HepG2 (cell line): Measurements from ENCODE around the gene MTM1. TPM values are rescaled to one million over a fixed set of nuclear protein-coding genes. Genes with fewer than 3 reads are reported as not detected.

ENCODE experiments used
- ARNTL ChIP-seq: sonication (generic); formaldehyde crosslinking; IDR thresholded peaks from 2 replicates; pipeline ENCODE4 v1.4.0; 2020; ENCODE audit warnings: mild to moderate bottlenecking, missing genetic modification reagents
- EEA1 ChIP-seq: sonication (generic); formaldehyde crosslinking; IDR thresholded peaks from 2 replicates; pipeline ENCODE4 v1.5.1; 2020; ENCODE audit warnings: mild to moderate bottlenecking, missing genetic modification reagents, borderline replicate concordance
- GLI4 ChIP-seq: sonication (generic); formaldehyde crosslinking; IDR thresholded peaks from 2 replicates; pipeline ENCODE4 v1.5.1; 2020; ENCODE audit warnings: missing genetic modification reagents, mild to moderate bottlenecking, moderate library complexity, borderline replicate concordance
- HDAC2 ChIP-seq: sonication (generic); formaldehyde crosslinking; IDR thresholded peaks from 2 replicates; pipeline ENCODE4 v1.4.0; 2020; ENCODE audit warnings: missing genetic modification reagents
- HNF4G ChIP-seq, 2 experiments: sonication (generic) in 1 of 2; formaldehyde crosslinking in 1 of 2; IDR thresholded peaks; 2 replicates each; pipeline versions ENCODE4 v1.4.0 to v1.6.1; 2011 to 2020; ENCODE audit warnings: borderline replicate concordance in 2 of 2, low read depth in 2 of 2, mild to moderate bottlenecking in 2 of 2, low read length in 1 of 2, missing genetic modification reagents in 1 of 2, moderate library complexity in 1 of 2
- KAT2B ChIP-seq: fragments of 150-350 bp; IDR thresholded peaks from 2 replicates; pipeline ENCODE4 v1.6.1; 2014; ENCODE audit warnings: low read depth, low read length, borderline replicate concordance
- LCORL ChIP-seq, 2 experiments: fragments of 450-650 bp in 1 of 2; sonication (generic) in 1 of 2; formaldehyde crosslinking in 1 of 2; IDR thresholded peaks; 2 replicates each; pipeline versions ENCODE4 v1.5.0 to v1.6.1; 2017 to 2020; ENCODE audit warnings: antibody characterized with exemption in 1 of 2, missing genetic modification reagents in 1 of 2
- RAD21 ChIP-seq: fragments of 450-650 bp; formaldehyde crosslinking; IDR thresholded peaks from 2 replicates; pipeline ENCODE4 v1.5.0; 2020; ENCODE audit warnings: mild to moderate bottlenecking
- REXO4 ChIP-seq: sonication (generic); formaldehyde crosslinking; IDR thresholded peaks from 2 replicates; pipeline ENCODE4 v1.8.0; 2022; ENCODE audit warnings: missing genetic modification reagents, mild to moderate bottlenecking, borderline replicate concordance
- RXRB ChIP-seq: IDR thresholded peaks from 2 replicates; pipeline ENCODE4 v1.6.1; 2016; ENCODE audit warnings: borderline replicate concordance, missing genetic modification reagents, missing compliant biosample characterization
- SALL1 ChIP-seq: sonication (generic); formaldehyde crosslinking; IDR thresholded peaks from 2 replicates; pipeline ENCODE4 v1.8.0; 2022; ENCODE audit warnings: mild to moderate bottlenecking, missing genetic modification reagents
- SMAD3 ChIP-seq: sonication (generic); formaldehyde crosslinking; IDR thresholded peaks from 2 replicates; pipeline ENCODE4 v1.4.0; 2020; ENCODE audit warnings: missing genetic modification reagents
- TBP ChIP-seq: sonication (generic); formaldehyde crosslinking; IDR thresholded peaks from 2 replicates; pipeline ENCODE4 v1.5.0; 2020; ENCODE audit warnings: missing genetic modification reagents
- TCF7 ChIP-seq: sonication (generic); IDR thresholded peaks from 2 replicates; pipeline ENCODE4 v1.6.1; 2016; ENCODE audit warnings: antibody characterized with exemption, low read depth
- TGIF2 ChIP-seq: IDR thresholded peaks from 2 replicates; pipeline ENCODE4 v1.6.1; 2016; ENCODE audit warnings: control low read depth, missing compliant biosample characterization
- ZFP41 ChIP-seq: sonication (generic); formaldehyde crosslinking; IDR thresholded peaks from 2 replicates; pipeline ENCODE4 v1.4.0; 2020; ENCODE audit warnings: mild to moderate bottlenecking, missing genetic modification reagents, borderline replicate concordance
- ZNF550 ChIP-seq: sonication (generic); formaldehyde crosslinking; IDR thresholded peaks from 2 replicates; pipeline ENCODE4 v1.4.0; 2020; ENCODE audit warnings: mild to moderate bottlenecking, missing genetic modification reagents, borderline replicate concordance
- ZNF569 ChIP-seq: sonication (generic); formaldehyde crosslinking; IDR thresholded peaks from 2 replicates; pipeline ENCODE4 v1.5.0; 2020; ENCODE audit warnings: mild to moderate bottlenecking, missing genetic modification reagents, moderate library complexity, borderline replicate concordance
- ZSCAN29 ChIP-seq: sonication (generic); formaldehyde crosslinking; conservative IDR thresholded peaks from 2 replicates; pipeline ENCODE4 v1.4.0; 2020; ENCODE audit warnings: mild to moderate bottlenecking, missing genetic modification reagents
- polyA plus RNA-seq, 8 experiments: library from polyadenylated mRNA; depleted of rRNA in 3 of 8; stranded (reverse) in 7 of 8; unstranded in 1 of 8; fragments of >200 nt; fragmentation: Illumina TruSeq in 4 of 8; extraction: Trizol in 4 of 8; gene quantifications; 2 replicates each; pipeline versions ENCODE4 v1.2.1 to v1.2.3, GENCODE V29; 2011 to 2016; ENCODE audit warnings: low read depth in 4 of 8, missing spikeins in 1 of 8, mixed read lengths in 1 of 8; ENCODE audit not compliant: insufficient read depth in 1 of 8
- total RNA-seq, 5 experiments: library from RNA; depleted of rRNA; stranded (reverse); fragments of >200 nt; fragmentation: Illumina TruSeq; extraction: Trizol; gene quantifications; 2 replicates each; pipeline ENCODE4 v1.2.3, GENCODE V29; 2016; ENCODE audit warnings: low read depth in 1 of 5
- TF ChIP-seq, protein P1 (sequence below): sonication (generic); formaldehyde crosslinking; IDR thresholded peaks from 2 replicates; pipeline ENCODE4 v1.8.1; 2023; ENCODE audit warnings: mild to moderate bottlenecking, moderate library complexity, missing genetic modification reagents
- TF ChIP-seq, protein P2 (sequence below): sonication (generic); formaldehyde crosslinking; IDR thresholded peaks from 2 replicates; pipeline ENCODE4 v1.4.0; 2020; ENCODE audit warnings: missing genetic modification reagents
- TF ChIP-seq, protein P3 (sequence below): sonication (generic); formaldehyde crosslinking; IDR thresholded peaks from 2 replicates; pipeline ENCODE4 v1.4.0; 2020; ENCODE audit warnings: missing genetic modification reagents

The MTM1 gene
- total and polyA plus RNA-seq, 2 of the 13 experiments (the other 11 are each of a cell fraction or from before 2014, with no cell fraction given) = 12.0 to 15.2 TPM

DNA sequence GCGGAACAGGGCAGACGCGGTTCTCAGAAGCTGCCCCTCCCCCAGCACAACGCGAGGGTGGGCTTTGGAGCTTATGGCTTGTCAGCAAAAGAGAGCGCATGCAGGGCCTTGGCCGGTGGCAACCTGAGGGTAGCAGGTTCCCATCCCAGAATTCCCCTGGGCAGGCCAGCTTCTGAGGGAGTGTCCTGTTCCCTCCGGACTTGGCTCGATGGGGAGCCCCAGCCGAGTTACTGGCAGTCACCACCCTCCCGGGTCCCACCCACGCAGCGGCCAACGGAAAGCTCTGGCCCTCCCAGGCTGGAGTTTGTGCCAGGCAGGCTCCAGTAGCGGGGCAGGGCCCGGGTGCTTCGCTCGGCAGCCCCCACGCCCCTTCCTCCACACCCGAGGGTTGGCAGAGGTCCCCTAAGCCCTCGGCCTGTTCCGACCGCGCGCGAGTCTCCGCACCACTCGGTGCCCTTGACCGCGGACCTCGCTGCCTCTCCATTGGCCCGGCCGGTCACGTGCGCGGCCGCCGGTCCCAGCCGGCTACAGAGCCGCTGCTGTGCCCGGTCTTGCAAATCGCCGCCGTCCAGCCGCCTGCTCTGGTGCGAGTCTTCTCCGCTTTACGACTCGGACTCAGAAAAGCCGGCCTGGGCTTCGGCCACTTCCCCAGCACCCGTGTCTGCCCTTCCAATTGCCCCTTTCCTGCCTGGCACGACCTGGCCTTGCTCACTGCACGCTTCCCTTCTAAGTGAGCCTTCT lies 20.9 kb upstream of the MTM1 start (continued):
- TF ChIP-seq TGIF2 (CRISPR knock-in tag) (no peak), ARNTL (no peak), KAT2B (no peak), ZFP41 (CRISPR knock-in tag) (no peak), ZNF550 (CRISPR knock-in tag) (no peak), SMAD3 (CRISPR knock-in tag) (no peak), GLI4 (CRISPR knock-in tag) (no peak), EEA1 (CRISPR knock-in tag) (no peak), RXRB (CRISPR knock-in tag) (no peak), SALL1 (peak; percentile 23), LCORL (IDR thresholded peaks at IDR 0.05) (no peak), LCORL (CRISPR knock-in tag; IDR thresholded peaks at IDR 0.05) (0 out of 2 replicates have a peak, but pooled peaks have one; percentile 23), ZSCAN29 (CRISPR knock-in tag) (no peak), ZNF569 (CRISPR knock-in tag) (no peak), HNF4G (IDR thresholded peaks at IDR 0.05; ENCODE audit: borderline replicate concordance, low read depth, low read length) (no peak), HNF4G (CRISPR knock-in tag; IDR thresholded peaks at IDR 0.05; ENCODE audit: borderline replicate concordance, low read depth) (no peak), HDAC2 (CRISPR knock-in tag) (no peak), TBP (CRISPR knock-in tag) (no peak), REXO4 (CRISPR knock-in tag) (no peak), TCF7 (no peak), RAD21 (no peak)
- TF ChIP-seq, protein P1, sequence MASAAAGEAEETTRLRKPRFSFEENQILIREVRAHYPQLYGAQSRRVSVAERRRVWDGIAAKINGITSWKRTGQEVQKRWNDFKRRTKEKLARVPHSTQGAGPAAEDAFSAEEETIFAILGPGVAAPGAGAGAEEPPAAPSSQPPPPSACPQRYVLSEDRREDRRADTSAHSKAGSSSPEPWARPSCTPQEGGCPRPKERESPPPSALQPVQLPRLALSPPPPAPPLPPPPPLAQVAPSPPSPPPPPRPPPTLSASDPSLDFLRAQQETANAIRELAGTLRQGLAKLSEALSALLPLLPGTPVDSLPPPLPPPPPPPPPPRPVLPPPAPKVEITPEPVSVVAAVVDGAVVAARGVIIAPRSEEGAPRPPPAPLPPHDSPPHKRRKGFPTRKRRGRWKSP (CRISPR knock-in tag) = no peak; the same call in 1 of the 2 replicates
- TF ChIP-seq, protein P2, sequence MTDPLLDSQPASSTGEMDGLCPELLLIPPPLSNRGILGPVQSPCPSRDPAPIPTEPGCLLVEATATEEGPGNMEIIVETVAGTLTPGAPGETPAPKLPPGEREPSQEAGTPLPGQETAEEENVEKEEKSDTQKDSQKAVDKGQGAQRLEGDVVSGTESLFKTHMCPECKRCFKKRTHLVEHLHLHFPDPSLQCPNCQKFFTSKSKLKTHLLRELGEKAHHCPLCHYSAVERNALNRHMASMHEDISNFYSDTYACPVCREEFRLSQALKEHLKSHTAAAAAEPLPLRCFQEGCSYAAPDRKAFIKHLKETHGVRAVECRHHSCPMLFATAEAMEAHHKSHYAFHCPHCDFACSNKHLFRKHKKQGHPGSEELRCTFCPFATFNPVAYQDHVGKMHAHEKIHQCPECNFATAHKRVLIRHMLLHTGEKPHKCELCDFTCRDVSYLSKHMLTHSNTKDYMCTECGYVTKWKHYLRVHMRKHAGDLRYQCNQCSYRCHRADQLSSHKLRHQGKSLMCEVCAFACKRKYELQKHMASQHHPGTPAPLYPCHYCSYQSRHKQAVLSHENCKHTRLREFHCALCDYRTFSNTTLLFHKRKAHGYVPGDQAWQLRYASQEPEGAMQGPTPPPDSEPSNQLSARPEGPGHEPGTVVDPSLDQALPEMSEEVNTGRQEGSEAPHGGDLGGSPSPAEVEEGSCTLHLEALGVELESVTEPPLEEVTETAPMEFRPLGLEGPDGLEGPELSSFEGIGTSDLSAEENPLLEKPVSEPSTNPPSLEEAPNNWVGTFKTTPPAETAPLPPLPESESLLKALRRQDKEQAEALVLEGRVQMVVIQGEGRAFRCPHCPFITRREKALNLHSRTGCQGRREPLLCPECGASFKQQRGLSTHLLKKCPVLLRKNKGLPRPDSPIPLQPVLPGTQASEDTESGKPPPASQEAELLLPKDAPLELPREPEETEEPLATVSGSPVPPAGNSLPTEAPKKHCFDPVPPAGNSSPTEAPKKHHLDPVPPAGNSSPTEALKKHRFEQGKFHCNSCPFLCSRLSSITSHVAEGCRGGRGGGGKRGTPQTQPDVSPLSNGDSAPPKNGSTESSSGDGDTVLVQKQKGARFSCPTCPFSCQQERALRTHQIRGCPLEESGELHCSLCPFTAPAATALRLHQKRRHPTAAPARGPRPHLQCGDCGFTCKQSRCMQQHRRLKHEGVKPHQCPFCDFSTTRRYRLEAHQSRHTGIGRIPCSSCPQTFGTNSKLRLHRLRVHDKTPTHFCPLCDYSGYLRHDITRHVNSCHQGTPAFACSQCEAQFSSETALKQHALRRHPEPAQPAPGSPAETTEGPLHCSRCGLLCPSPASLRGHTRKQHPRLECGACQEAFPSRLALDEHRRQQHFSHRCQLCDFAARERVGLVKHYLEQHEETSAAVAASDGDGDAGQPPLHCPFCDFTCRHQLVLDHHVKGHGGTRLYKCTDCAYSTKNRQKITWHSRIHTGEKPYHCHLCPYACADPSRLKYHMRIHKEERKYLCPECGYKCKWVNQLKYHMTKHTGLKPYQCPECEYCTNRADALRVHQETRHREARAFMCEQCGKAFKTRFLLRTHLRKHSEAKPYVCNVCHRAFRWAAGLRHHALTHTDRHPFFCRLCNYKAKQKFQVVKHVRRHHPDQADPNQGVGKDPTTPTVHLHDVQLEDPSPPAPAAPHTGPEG (CRISPR knock-in tag) = peak; percentile 21; the same call in 1 of the 2 replicates
- TF ChIP-seq, protein P3, sequence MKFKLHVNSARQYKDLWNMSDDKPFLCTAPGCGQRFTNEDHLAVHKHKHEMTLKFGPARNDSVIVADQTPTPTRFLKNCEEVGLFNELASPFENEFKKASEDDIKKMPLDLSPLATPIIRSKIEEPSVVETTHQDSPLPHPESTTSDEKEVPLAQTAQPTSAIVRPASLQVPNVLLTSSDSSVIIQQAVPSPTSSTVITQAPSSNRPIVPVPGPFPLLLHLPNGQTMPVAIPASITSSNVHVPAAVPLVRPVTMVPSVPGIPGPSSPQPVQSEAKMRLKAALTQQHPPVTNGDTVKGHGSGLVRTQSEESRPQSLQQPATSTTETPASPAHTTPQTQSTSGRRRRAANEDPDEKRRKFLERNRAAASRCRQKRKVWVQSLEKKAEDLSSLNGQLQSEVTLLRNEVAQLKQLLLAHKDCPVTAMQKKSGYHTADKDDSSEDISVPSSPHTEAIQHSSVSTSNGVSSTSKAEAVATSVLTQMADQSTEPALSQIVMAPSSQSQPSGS (CRISPR knock-in tag) = no peak
